ENCODE measurements around the gene SLC12A2.

The SLC12A2 gene

GRCh38 chr5:128093368-128093767 is 9.8 kb downstream of the SLC12A2 start:
- no peak for TF ChIP-seq FOXM1 (IDR thresholded peaks at IDR 0.05; ENCODE audit: borderline replicate concordance, low read depth)
- no peak for TF ChIP-seq CEBPB (IDR thresholded peaks at IDR 0.05)
- no peak for TF ChIP-seq RAD21 (IDR thresholded peaks at IDR 0.05; ENCODE audit: low read depth)
- TF ChIP-seq CREB1 (IDR thresholded peaks at IDR 0.05; ENCODE audit: low read depth), result no peak
- no peak for TF ChIP-seq NFIC (IDR thresholded peaks at IDR 0.05)
- TF ChIP-seq REST (IDR thresholded peaks at IDR 0.05; ENCODE audit: low read depth), result no peak
- TF ChIP-seq MAX (IDR thresholded peaks at IDR 0.05), result no peak
- TF ChIP-seq TEAD4 (IDR thresholded peaks at IDR 0.05), result no peak
- no peak for TF ChIP-seq YY1 (IDR thresholded peaks at IDR 0.05; ENCODE audit: low read depth)
- TF ChIP-seq ZBTB7A (IDR thresholded peaks at IDR 0.05; ENCODE audit: low read depth), result no peak
- no peak for TF ChIP-seq USF1 (IDR thresholded peaks at IDR 0.05)
- no peak for TF ChIP-seq TCF12 (IDR thresholded peaks at IDR 0.05; ENCODE audit: low read depth)
- no peak for TF ChIP-seq EGR1 (IDR thresholded peaks at IDR 0.05)
- no peak for TF ChIP-seq EP300 (IDR thresholded peaks at IDR 0.05; ENCODE audit: borderline replicate concordance)

- TF ChIP-seq EGR1 (IDR thresholded peaks at IDR 0.05) (no peak), NFIC (IDR thresholded peaks at IDR 0.05) (no peak), ZBTB7A (IDR thresholded peaks at IDR 0.05; ENCODE audit: low read depth) (no peak), TEAD4 (IDR thresholded peaks at IDR 0.05) (no peak)
These were observed 13.7 kb downstream of the SLC12A2 start for GRCh38 chr5:128097224-128097623.

- TF ChIP-seq FOXM1 (IDR thresholded peaks at IDR 0.05; ENCODE audit: borderline replicate concordance, low read depth) (no peak), TEAD4 (IDR thresholded peaks at IDR 0.05) (no peak), MAX (IDR thresholded peaks at IDR 0.05) (no peak), EP300 (IDR thresholded peaks at IDR 0.05; ENCODE audit: borderline replicate concordance) (no peak), REST (IDR thresholded peaks at IDR 0.05; ENCODE audit: low read depth) (no peak), NFIC (IDR thresholded peaks at IDR 0.05) (no peak), ZBTB7A (IDR thresholded peaks at IDR 0.05; ENCODE audit: low read depth) (no peak), CEBPB (IDR thresholded peaks at IDR 0.05) (no peak), TCF12 (IDR thresholded peaks at IDR 0.05; ENCODE audit: low read depth) (no peak), TAF1 (IDR thresholded peaks at IDR 0.05; ENCODE audit: low read depth) (no peak), EGR1 (IDR thresholded peaks at IDR 0.05) (no peak), RAD21 (IDR thresholded peaks at IDR 0.05; ENCODE audit: low read depth) (no peak), USF1 (IDR thresholded peaks at IDR 0.05) (no peak), CREB1 (IDR thresholded peaks at IDR 0.05; ENCODE audit: low read depth) (no peak)
These were observed 14.2 kb downstream of the SLC12A2 start for GRCh38 chr5:128097781-128098180.

- TF ChIP-seq TAF1 (IDR thresholded peaks at IDR 0.05; ENCODE audit: low read depth), result no peak
- no peak for TF ChIP-seq ZBTB7A (IDR thresholded peaks at IDR 0.05; ENCODE audit: low read depth)
- no peak for TF ChIP-seq CREB1 (IDR thresholded peaks at IDR 0.05; ENCODE audit: low read depth)
- no peak for TF ChIP-seq FOXM1 (IDR thresholded peaks at IDR 0.05; ENCODE audit: borderline replicate concordance, low read depth)
- TF ChIP-seq EP300 (IDR thresholded peaks at IDR 0.05; ENCODE audit: borderline replicate concordance), result no peak
- TF ChIP-seq TCF12 (IDR thresholded peaks at IDR 0.05; ENCODE audit: low read depth), result no peak
These were observed 16.4 kb downstream of the SLC12A2 start for GRCh38 chr5:128099944-128100343.

GRCh38 chr5:128100860-128101557 is 17.4 kb downstream of the SLC12A2 start:
- TF ChIP-seq CREB1 (IDR thresholded peaks at IDR 0.05; ENCODE audit: low read depth) (no peak), EP300 (IDR thresholded peaks at IDR 0.05; ENCODE audit: borderline replicate concordance) (no peak), YY1 (IDR thresholded peaks at IDR 0.05; ENCODE audit: low read depth) (no peak)

GRCh38 chr5:128101676-128102075 is 18.1 kb downstream of the SLC12A2 start:
- no peak for TF ChIP-seq FOXM1 (IDR thresholded peaks at IDR 0.05; ENCODE audit: borderline replicate concordance, low read depth)
- TF ChIP-seq EGR1 (IDR thresholded peaks at IDR 0.05), result no peak
- TF ChIP-seq USF1 (IDR thresholded peaks at IDR 0.05), result no peak
- TF ChIP-seq TAF1 (IDR thresholded peaks at IDR 0.05; ENCODE audit: low read depth), result no peak
- TF ChIP-seq MAX (IDR thresholded peaks at IDR 0.05), result no peak
- no peak for TF ChIP-seq REST (IDR thresholded peaks at IDR 0.05; ENCODE audit: low read depth)
- no peak for TF ChIP-seq CEBPB (IDR thresholded peaks at IDR 0.05)
- no peak for TF ChIP-seq RAD21 (IDR thresholded peaks at IDR 0.05; ENCODE audit: low read depth)
- TF ChIP-seq TEAD4 (IDR thresholded peaks at IDR 0.05), result no peak
- no peak for TF ChIP-seq EP300 (IDR thresholded peaks at IDR 0.05; ENCODE audit: borderline replicate concordance)
- no peak for TF ChIP-seq ZBTB7A (IDR thresholded peaks at IDR 0.05; ENCODE audit: low read depth)
- TF ChIP-seq NFIC (IDR thresholded peaks at IDR 0.05), result no peak
- no peak for TF ChIP-seq CREB1 (IDR thresholded peaks at IDR 0.05; ENCODE audit: low read depth)
- no peak for TF ChIP-seq YY1 (IDR thresholded peaks at IDR 0.05; ENCODE audit: low read depth)
- TF ChIP-seq TCF12 (IDR thresholded peaks at IDR 0.05; ENCODE audit: low read depth), result no peak

Measured in Ishikawa (cell line).